ELR (cell line): Measurements from ENCODE around the gene CDIPT.
"Not testable (repeated sequence)": the region's sequence is repeated elsewhere in the genome, so short reads cannot be mapped to it uniquely, and the experiment has no call there.

Source experiments
- DNase-seq: peaks from one replicate; pipeline ENCODE4 v3.0.0-alpha.2; 2015; ENCODE audit warnings: low read depth

CDIPT gene

DNA sequence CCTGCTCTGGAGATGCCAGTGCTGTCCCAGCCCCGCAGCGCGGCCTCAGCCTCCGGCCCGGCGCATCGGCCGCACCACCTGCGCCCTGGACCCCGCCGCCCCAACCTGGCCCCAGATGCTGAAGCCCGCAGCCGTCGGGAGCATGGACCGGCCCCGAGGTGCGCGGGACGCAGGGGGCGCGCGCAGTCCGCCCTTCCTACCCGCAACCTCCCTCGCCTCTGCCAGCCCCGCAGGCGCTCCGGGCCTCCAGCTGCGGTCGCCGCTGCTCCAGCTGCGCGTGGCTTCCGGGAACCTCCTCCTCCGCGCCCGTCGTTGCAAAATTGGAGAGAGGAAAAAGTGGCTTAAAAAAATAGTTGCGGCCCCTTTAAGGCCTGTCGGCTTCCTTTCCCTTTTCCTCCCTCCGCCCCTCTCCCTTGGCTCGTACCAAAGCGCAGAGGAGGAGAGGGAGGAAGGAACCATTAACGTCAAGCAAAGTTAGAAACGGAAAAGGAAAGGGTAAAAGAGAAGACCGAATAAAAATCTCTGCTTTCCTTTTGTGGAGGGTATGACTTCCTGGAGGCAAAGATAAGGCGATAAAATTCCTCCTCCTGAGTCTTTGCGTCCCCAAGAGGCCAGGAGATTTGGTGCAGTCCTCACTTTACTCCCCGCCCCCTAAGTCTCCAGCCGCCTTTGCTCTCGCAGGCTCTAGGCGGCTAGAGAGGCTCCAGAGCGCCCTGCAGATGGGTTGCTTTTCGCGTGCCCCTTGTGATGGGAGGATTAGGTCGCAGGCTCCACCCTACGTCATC, at the start of gene CDIPT:
TSS of gene CDIPT (minus strand) at position 343 of the 785 bp plus-strand sequence. CDS start 369 bp downstream, outside the sequence.
- DNase-seq: peak; percentile 98

DNA sequence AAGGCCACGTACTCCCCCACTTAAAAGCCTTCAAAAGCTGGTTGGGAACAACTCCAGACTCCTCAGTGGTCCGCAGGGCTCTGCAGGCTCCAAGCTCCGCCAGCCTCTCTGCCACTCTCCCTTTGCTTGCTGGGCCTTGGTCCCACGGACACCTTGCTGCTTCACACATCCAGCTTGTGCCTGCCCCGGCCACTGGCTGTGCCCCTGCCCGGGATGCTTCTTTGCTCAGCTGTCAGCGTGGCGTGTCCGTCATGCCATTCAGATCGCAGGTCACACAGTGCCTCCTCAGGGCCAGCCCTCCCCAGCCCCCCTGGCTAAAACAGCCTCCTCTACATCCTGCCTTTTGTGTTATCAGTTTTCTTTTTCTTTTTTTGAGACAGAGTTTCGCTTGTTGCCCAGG, 49.1 kb upstream of the CDIPT start:
- no peak for DNase-seq

DNA sequence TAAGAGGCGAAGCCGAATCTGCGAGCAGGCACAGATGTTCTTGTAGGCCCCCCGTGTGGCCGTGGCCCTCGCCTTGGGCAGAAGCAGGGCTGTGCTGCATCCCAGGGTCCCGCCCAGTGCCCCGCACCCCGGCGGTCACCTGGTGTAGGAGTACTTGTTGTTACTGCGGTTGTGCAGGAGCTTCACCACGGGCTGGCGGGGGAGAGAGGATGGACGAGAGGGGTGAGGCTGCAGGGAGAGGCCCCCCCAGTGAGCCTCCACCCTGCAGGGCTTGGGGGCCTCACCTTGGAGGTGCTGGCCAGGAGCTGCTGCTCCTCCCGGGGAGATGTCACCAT, 48.6 kb upstream of the CDIPT start:
- DNase-seq: no peak

DNA sequence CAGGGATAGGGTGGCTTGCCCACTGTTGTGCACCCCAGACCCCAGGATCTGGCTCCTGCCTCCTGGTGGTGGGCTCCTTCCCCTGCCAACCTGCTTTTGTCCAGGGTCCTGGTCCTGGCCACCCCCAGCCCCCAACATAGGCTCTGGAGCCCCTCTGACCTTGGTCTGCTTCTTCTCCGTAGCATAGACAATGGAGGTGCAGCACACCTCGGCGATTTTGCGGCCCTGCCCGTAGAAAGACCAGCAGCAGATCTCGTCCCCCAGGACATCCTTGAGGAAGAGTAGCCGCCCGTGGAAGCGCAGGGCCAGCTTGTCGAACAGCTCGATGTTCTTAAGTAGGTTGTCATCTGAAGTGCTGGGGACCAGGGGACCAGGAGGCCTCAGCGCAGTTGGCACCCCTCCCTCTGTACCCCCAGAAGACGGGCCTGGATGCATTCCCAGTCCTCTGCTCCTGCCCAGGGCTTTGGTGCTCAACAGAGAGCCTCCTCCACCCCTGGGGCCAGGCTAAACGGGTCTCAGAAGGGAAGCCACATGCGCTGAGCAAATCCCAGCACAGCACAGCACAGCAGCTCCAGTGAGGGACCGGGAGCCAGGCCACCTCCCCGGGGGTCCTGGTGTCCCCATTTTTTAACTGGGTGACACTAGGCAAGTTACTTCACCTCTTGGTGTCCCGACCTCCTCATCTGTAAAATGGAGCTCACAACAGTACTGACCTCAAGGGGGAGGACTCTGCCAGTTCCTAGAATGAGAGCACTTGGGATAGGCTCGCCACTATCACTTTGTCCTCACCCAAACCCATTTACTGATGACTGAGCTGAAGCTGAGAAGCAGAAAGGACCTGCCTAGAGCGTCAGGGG, 48.0 kb upstream of the CDIPT start:
- DNase-seq: no peak

DNA sequence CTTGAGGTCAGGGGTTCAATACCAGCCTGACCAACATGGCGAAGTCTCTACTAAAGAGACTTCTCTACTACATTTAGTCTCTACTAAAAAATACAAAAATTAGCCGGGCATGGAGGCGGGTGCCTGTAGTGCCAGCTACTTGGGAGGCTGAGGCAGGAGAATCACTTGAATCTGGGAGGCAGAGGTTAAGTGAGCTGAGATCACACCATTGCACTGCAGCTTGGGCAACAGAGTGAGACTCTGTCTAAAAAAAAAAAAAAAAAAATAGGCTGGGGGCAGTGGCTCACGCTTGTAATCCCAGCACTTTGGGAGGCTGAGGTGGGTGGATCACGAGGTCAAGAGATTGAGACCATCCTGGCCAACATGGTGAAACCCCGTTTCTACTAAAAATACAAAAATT, 46.8 kb upstream of the CDIPT start:
- DNase-seq: not testable (repeated sequence)

DNA sequence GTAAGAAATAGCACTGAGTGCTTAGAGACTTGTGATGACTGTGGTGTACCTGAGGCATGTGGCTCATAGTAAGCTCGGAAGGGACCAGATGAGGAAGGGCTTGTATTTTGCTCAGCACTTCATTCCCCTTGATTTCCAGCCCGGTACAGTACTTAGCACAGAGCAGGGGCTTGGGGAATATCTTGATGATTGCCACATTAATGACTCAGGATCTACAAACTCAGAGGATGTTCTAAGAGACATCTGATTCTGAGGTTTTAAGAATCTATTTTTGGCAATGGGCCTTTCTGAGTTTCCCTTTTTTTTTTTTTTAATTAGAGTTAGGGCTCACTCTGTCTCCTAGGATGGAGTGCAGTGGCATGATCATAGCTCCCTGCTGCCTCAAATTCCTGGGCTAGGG, 46.4 kb upstream of the CDIPT start:
- peak; percentile 25 for DNase-seq

- DNase-seq: no peak
Measured at GRCh38 chr16:29908719-29909220, 45.7 kb upstream of the CDIPT start.

- DNase-seq: no peak
Measured at GRCh38 chr16:29907973-29908372, 44.9 kb upstream of the CDIPT start.

DNA sequence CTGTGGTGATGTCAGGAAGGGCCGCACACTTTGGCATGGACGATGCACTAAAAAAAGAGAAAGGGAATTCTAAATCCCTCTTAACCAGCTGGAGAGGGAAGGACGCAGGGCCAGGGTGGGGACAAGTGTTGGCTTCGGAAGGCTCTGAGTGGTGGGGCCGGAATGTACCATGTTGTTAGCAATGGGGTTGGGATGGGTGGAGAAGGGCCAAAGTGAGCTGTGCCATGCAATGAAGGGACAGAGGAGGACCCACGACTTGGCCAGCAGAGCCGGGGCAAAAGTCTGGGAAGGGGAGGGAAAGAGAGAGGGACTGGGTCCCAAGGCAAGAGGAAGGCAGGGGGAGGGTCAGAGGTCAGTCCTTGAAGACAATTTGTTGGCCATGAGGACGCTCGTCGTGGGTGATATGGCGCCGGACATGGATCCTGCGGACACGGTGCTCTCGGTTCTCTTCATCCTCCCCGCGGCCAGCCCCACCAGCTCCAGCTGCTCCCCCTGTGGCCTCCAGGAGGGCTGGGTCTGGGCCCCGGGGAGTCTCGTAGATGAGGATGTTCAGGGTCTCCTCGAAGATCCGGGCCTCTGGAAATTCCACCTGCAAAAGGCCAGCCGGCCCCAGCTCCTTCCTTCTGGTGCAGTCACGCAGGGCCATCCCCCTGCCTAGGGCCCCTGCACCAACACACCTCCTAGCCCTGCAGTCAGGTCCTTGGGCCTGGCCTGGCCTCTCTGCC, 43.7 kb upstream of the CDIPT start:
- no peak for DNase-seq

DNA sequence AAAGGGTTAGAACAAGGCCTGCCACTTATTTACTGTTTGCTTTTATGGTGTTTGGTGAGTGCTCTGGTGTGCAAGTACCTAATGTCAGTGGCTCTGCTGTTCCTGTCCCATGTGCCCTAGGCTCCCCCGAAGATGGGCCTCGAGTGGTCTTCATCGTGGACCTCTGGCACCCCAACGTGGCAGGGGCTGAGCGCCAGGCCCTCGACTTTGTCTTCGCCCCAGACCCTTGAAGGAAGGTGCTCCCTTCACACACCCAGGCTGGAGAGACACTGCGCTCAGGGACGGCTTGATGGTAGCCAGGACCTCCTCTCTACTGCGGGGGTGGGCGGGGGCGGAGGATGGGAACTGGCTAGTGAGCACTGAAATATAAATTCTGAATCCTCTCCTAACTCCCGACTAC, 42.6 kb upstream of the CDIPT start:
- DNase-seq: no peak

GRCh38 chr16:29904947-29905346, 41.9 kb upstream of the CDIPT start:
- no peak for DNase-seq

GRCh38 chr16:29903590-29903989, 40.6 kb upstream of the CDIPT start:
- no peak for DNase-seq

- DNase-seq: no peak
Measured at GRCh38 chr16:29901607-29901945, 38.5 kb upstream of the CDIPT start.

DNA sequence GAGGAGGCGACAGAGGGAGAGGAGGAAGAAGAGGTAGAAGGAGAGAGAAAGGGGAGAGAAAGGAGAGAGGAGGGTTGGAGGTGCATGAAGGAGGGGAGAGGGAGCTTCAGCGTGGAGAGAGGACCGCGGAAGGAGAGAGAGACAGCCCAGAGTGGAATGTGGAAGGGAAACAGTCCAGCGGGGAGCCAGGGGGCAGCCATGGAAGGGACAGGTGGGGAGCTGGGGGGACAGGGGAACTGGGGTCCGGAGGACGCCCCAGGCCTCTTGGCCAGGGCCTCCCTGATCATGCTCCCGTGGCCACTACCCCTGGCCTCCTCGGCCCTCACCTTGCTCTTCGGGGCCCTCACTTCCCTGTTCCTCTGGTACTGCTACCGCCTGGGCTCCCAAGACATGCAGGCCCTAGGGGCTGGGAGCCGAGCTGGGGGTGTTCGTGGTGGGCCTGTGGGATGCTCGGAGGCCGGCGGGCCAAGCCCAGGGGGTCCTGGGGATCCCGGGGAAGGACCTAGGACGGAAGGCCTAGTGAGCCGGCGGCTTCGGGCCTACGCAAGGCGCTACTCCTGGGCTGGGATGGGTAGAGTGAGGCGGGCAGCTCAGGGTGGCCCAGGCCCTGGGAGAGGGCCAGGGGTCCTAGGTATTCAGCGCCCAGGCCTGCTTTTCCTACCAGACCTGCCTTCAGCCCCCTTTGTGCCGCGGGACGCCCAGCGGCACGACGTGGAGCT, 38.0 kb upstream of the CDIPT start:
- DNase-seq: peak; percentile 45

GRCh38 chr16:29900102-29900887, 37.3 kb upstream of the CDIPT start, which contains the start of gene ASPHD1:
TSS of gene ASPHD1 (plus strand) at chr16:29900488. CDS start at chr16:29900972, 484 bp downstream.
- DNase-seq: peak; percentile 94

DNA sequence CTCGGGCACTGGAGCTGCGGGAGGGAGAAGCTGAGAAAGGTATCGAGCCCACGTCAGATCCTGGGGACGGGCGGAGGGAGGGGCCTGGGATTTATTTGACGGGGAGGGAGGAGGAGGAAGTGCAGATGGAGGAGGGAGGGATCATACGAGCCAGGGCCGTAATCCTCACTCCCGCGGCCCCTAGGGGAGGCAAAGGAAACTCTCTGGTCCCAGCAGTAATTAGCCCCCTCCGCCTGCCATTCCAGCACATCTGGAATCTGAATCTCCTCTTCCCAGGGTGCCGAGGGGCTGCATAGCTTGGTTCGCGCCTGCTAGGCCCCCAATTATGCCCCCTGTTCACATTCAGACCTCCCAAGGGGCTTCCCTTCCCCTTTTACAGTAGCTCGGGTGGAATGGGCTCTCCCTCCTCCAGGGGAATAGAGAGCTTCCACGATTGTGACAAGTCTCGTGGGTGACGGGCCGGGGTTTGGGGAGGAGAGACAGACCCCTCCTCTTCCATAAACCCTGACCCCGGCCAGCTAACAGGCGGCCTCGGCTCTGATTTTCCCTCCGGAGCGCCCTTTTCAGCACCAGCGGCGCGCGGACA, 36.6 kb upstream of the CDIPT start, which contains the start of gene SEZ6L2:
TSS of gene SEZ6L2 (minus strand) at position 35 of the 586 bp plus-strand sequence. CDS start 531 bp downstream, outside the sequence.
- peak; percentile 94 for DNase-seq

- DNase-seq: peak; percentile 56
Measured at GRCh38 chr16:29898804-29899515, 35.9 kb upstream of the CDIPT start.

- DNase-seq: no peak
Measured at GRCh38 chr16:29898135-29898803, 35.2 kb upstream of the CDIPT start.

- DNase-seq: no peak
Measured at GRCh38 chr16:29897333-29897732, 34.3 kb upstream of the CDIPT start.
